ENCODE measurements around the gene FGF9.
A peak's percentile ranks its signal among the peaks of the same experiment; 100 is the strongest.

The FGF9 gene

GRCh38 chr13:21663197-21663596 lies 7.7 kb upstream of the FGF9 start:
- no peak overlapping the region for H3K4me3 ChIP-seq (ENCODE audit: low read depth, low read length)
- no peak for DNase-seq (ENCODE audit: low read depth)
- TF ChIP-seq POLR2A (IDR thresholded peaks at IDR 0.05; ENCODE audit: extremely low read depth, insufficient read length), result no peak
- TF ChIP-seq MAX (IDR thresholded peaks at IDR 0.05; ENCODE audit: low read depth, low read length), result no peak
- no peak for TF ChIP-seq MYC (IDR thresholded peaks at IDR 0.05; ENCODE audit: low read depth, low read length)
- TF ChIP-seq CTCF (IDR thresholded peaks at IDR 0.05; ENCODE audit: low read depth, low read length), result no peak

GRCh38 chr13:21668732-21669275 lies 2.1 kb upstream of the FGF9 start:
- no peak for TF ChIP-seq POLR2A (IDR thresholded peaks at IDR 0.05; ENCODE audit: extremely low read depth, insufficient read length)
- no peak for TF ChIP-seq MYC (IDR thresholded peaks at IDR 0.05; ENCODE audit: low read depth, low read length)
- no peak for TF ChIP-seq CTCF (IDR thresholded peaks at IDR 0.05; ENCODE audit: low read depth, low read length)
- no peak for TF ChIP-seq MAX (IDR thresholded peaks at IDR 0.05; ENCODE audit: low read depth, low read length)
- H3K4me3 ChIP-seq (ENCODE audit: low read depth, low read length), result no peak overlapping the region
- no peak for DNase-seq (ENCODE audit: low read depth)

GRCh38 chr13:21670006-21670882 lies 629 bp upstream of the FGF9 start:
- H3K4me3 ChIP-seq (ENCODE audit: low read depth, low read length), result peak overlapping the region; percentile 30
- DNase-seq (ENCODE audit: low read depth), result peak; percentile 69
- TF ChIP-seq MYC (IDR thresholded peaks at IDR 0.05; ENCODE audit: low read depth, low read length) (peak; percentile 58; the same call in 1 of the 2 replicates), POLR2A (IDR thresholded peaks at IDR 0.05; ENCODE audit: extremely low read depth, insufficient read length) (peak; percentile 27), MAX (IDR thresholded peaks at IDR 0.05; ENCODE audit: low read depth, low read length) (peak; percentile 60), CTCF (IDR thresholded peaks at IDR 0.05; ENCODE audit: low read depth, low read length) (no peak)

- no peak for DNase-seq (ENCODE audit: low read depth)
- TF ChIP-seq MAX (IDR thresholded peaks at IDR 0.05; ENCODE audit: low read depth, low read length), result no peak
- no peak for TF ChIP-seq POLR2A (IDR thresholded peaks at IDR 0.05; ENCODE audit: extremely low read depth, insufficient read length)
- no peak for TF ChIP-seq CTCF (IDR thresholded peaks at IDR 0.05; ENCODE audit: low read depth, low read length)
- TF ChIP-seq MYC (IDR thresholded peaks at IDR 0.05; ENCODE audit: low read depth, low read length), result no peak
- H3K4me3 ChIP-seq (ENCODE audit: low read depth, low read length), result no peak overlapping the region
Observed at GRCh38 chr13:21671620-21672286, 880 bp downstream of the FGF9 start.

GRCh38 chr13:21672287-21672680 lies 1.4 kb downstream of the FGF9 start:
- TF ChIP-seq POLR2A (IDR thresholded peaks at IDR 0.05; ENCODE audit: extremely low read depth, insufficient read length) (no peak), MYC (IDR thresholded peaks at IDR 0.05; ENCODE audit: low read depth, low read length) (no peak), CTCF (IDR thresholded peaks at IDR 0.05; ENCODE audit: low read depth, low read length) (no peak), MAX (IDR thresholded peaks at IDR 0.05; ENCODE audit: low read depth, low read length) (no peak)
- no peak overlapping the region for H3K4me3 ChIP-seq (ENCODE audit: low read depth, low read length)
- no peak for DNase-seq (ENCODE audit: low read depth)

Data from NB4 (cell line).